CD4-positive, alpha-beta memory T cell (primary cell): Measurements from ENCODE around the gene SST. TPM values are rescaled to one million over a fixed set of nuclear protein-coding genes. Genes with fewer than 3 reads are reported as not detected.

Experiments used
- CTCF ChIA-PET: fragments of 350-600 bp; sonication (Branson Sonifier 250); formaldehyde crosslinking; loops from one replicate; lab custom pipeline; 2021; ENCODE audit warnings: inconsistent platforms; ENCODE audit not compliant: partially characterized antibody; lab: Charles Lee
- POLR2A ChIA-PET: fragments of 350-600 bp; sonication (Branson Sonifier 250); formaldehyde crosslinking; loops from one replicate; lab custom pipeline; 2021; ENCODE audit not compliant: partially characterized antibody; lab: Charles Lee
- DNase-seq, 5 donors: peaks; one replicate each; pipeline versions ENCODE4 v3.0.0 to v3.0.0-alpha.2; 2020 to 2022; ENCODE audit warnings: mixed read lengths in 1 of 5
- H3K27ac ChIP-seq: one replicate; pipeline ENCODE4 v1.7.0; 2013; ENCODE audit warnings: low read depth, low read length
- H3K27me3 ChIP-seq: 2 replicates; pipeline ENCODE4 v1.7.0; 2013; ENCODE audit warnings: mild to moderate bottlenecking, low read length, moderate library complexity; ENCODE audit not compliant: insufficient read depth
- H3K36me3 ChIP-seq: 2 replicates; pipeline ENCODE4 v1.7.0; 2013; ENCODE audit warnings: mild to moderate bottlenecking, low read length, moderate library complexity; ENCODE audit not compliant: insufficient read depth
- H3K4me1 ChIP-seq: 2 replicates; pipeline ENCODE4 v1.7.0; 2013; ENCODE audit warnings: mild to moderate bottlenecking, low read length, moderate library complexity; ENCODE audit not compliant: insufficient read depth
- H3K4me3 ChIP-seq, 2 donors: one replicate each; pipeline ENCODE4 v1.7.0; 2013; ENCODE audit warnings: low read length in 2 of 2, mild to moderate bottlenecking in 1 of 2
- H3K9me3 ChIP-seq, 2 donors: one replicate each; pipeline ENCODE4 v1.7.0; 2013; ENCODE audit warnings: low read length in 2 of 2, control low read depth in 1 of 2; ENCODE audit not compliant: control insufficient read depth in 1 of 2
- H3K27ac Mint-ChIP-seq, 7 donors: one replicate each; pipeline ENCODE4 v1.8.0; 2020 to 2021; ENCODE audit warnings: mixed read lengths in 7 of 7, mild to moderate bottlenecking in 6 of 7, inconsistent platforms in 3 of 7, moderate library complexity in 3 of 7
- H3K27me3 Mint-ChIP-seq, 2 donors: one replicate each; pipeline ENCODE4 v1.8.0; 2020 to 2021; ENCODE audit warnings: mixed read lengths in 2 of 2
- H3K36me3 Mint-ChIP-seq, 2 donors: one replicate each; pipeline ENCODE4 v1.8.0; 2020 to 2021; ENCODE audit warnings: mixed read lengths in 2 of 2, inconsistent platforms in 1 of 2, mild to moderate bottlenecking in 1 of 2
- H3K4me1 Mint-ChIP-seq, 4 donors: one replicate each; pipeline ENCODE4 v1.8.0; 2020 to 2021; ENCODE audit warnings: mixed read lengths in 4 of 4, mild to moderate bottlenecking in 1 of 4
- H3K4me3 Mint-ChIP-seq, 8 donors: one replicate each; pipeline ENCODE4 v1.8.0; 2020 to 2021; ENCODE audit warnings: mixed read lengths in 8 of 8, mild to moderate bottlenecking in 7 of 8, moderate library complexity in 6 of 8, inconsistent platforms in 3 of 8
- H3K9me3 Mint-ChIP-seq, 8 donors: one replicate each; pipeline ENCODE4 v1.8.0; 2020 to 2021; ENCODE audit warnings: mixed read lengths in 8 of 8, mild to moderate bottlenecking in 5 of 8, inconsistent platforms in 3 of 8, moderate library complexity in 1 of 8
- intact Hi-C: fragments of 100-400 bp; cut with micrococcal nuclease; formaldehyde crosslinking; loops from one replicate; pipeline ENCODE4 v1.15.1; 2023
- polyA plus RNA-seq, 2 donors: library from polyadenylated mRNA; unstranded; fragments of 300-500 nt; fragmentation: Illumina TruSeq; gene quantifications; one replicate each; pipeline ENCODE4 v1.2.3, GENCODE V29; 2021
- total RNA-seq, 2 experiments: library from RNA; stranded (reverse); gene quantifications; one replicate each; pipeline ENCODE4 v1.2.3, GENCODE V29; 2021

The SST gene
- not detected for total RNA-seq
- polyA plus RNA-seq = not detected

GRCh38 chr3:187669675-187670504 lies at the start of gene SST:
Gene SST (minus strand): TSS chr3:187670394. CDS start chr3:187670291, 103 bp downstream.
- H3K27ac Mint-ChIP-seq = no peak within 1 kb of the TSS
- no peaks in the 10 kb centered on the region for H3K36me3 ChIP-seq
- peaks cover 0 to 3% (median under 1%) of the 10 kb centered on the region in 4 donors for H3K4me1 Mint-ChIP-seq
- H3K27me3 ChIP-seq = peaks cover 10% of the 10 kb centered on the region
- no peak within 1 kb of the TSS for H3K27ac ChIP-seq
- POLR2A ChIA-PET = no interaction called here
- H3K4me1 ChIP-seq = no peaks in the 10 kb centered on the region
- H3K27me3 Mint-ChIP-seq = peaks cover 43 to 44% of the 10 kb centered on the region in 2 donors
- intact Hi-C loops = no loop called here
- H3K36me3 Mint-ChIP-seq = no peaks in the 10 kb centered on the region
- no peak within 1 kb of the TSS for H3K4me3 Mint-ChIP-seq
- H3K4me3 ChIP-seq = no peak within 1 kb of the TSS
- no peaks in the 10 kb centered on the region for H3K9me3 ChIP-seq
- DNase-seq = no peak
- CTCF ChIA-PET = interaction anchor here (1.2 to 14.6 kb wide), 4 partner anchors 10 to 351 kb away, joined by 4 to 113 read pairs (median 7); no protein-coding TSS in a partner anchor
- H3K9me3 Mint-ChIP-seq = peaks cover 0 to 6% (median 0%) of the 10 kb centered on the region in 8 donors

- ChIA-PET POLR2A (no interaction called here), CTCF (interaction anchor here (0.7 to 9.9 kb wide), 8 partner anchors 15 to 1240 kb away, joined by 3 to 159 read pairs (median 4); no protein-coding TSS in a partner anchor)
- Histone ChIP-seq H3K4me1 (no peaks in the 10 kb centered on the region), H3K27ac (no peak overlapping the region), H3K4me3 (no peak overlapping the region), H3K9me3 (no peaks in the 10 kb centered on the region), H3K36me3 (peaks cover 2% of the 10 kb centered on the region), H3K27me3 (no peaks in the 10 kb centered on the region)
- no peak for DNase-seq
- intact Hi-C loops = no loop called here
- H3K27me3 Mint-ChIP-seq = no peaks in the 10 kb centered on the region
- no peaks in the 10 kb centered on the region for H3K9me3 Mint-ChIP-seq
- H3K27ac Mint-ChIP-seq = no peak overlapping the region
- H3K4me3 Mint-ChIP-seq = no peak overlapping the region
- no peaks in the 10 kb centered on the region for H3K4me1 Mint-ChIP-seq
- peaks cover 28 to 38% of the 10 kb centered on the region in 2 donors for H3K36me3 Mint-ChIP-seq
Observed at GRCh38 chr3:187719628-187720336, 49.6 kb upstream of the SST start.

GRCh38 chr3:187718802-187719201 lies 48.6 kb upstream of the SST start:
- Histone ChIP-seq H3K9me3 (no peaks in the 10 kb centered on the region), H3K36me3 (no peaks in the 10 kb centered on the region), H3K27me3 (no peaks in the 10 kb centered on the region), H3K27ac (no peak overlapping the region), H3K4me3 (no peak overlapping the region), H3K4me1 (peaks cover 6% of the 10 kb centered on the region)
- no peak for DNase-seq
- H3K4me1 Mint-ChIP-seq = peaks cover 8 to 9% (median 9%) of the 10 kb centered on the region in 4 donors
- CTCF ChIA-PET = interaction anchor here (0.5 to 9.9 kb wide), 9 partner anchors 14 to 1241 kb away, joined by 3 to 159 read pairs (median 4); no protein-coding TSS in a partner anchor
- no peak overlapping the region for H3K4me3 Mint-ChIP-seq
- H3K9me3 Mint-ChIP-seq = no peaks in the 10 kb centered on the region
- H3K27me3 Mint-ChIP-seq = no peaks in the 10 kb centered on the region
- no peak overlapping the region for H3K27ac Mint-ChIP-seq
- H3K36me3 Mint-ChIP-seq = peaks cover 19 to 29% of the 10 kb centered on the region in 2 donors
- intact Hi-C loops = no loop called here
- POLR2A ChIA-PET = no interaction called here

GRCh38 chr3:187717572-187717971 lies 47.4 kb upstream of the SST start:
- no peaks in the 10 kb centered on the region for H3K27me3 Mint-ChIP-seq
- CTCF ChIA-PET = interaction anchor here (0.9 to 9.9 kb wide), 6 partner anchors 13 to 400 kb away, joined by 3 to 159 read pairs (median 4); no protein-coding TSS in a partner anchor
- no peak for DNase-seq
- peaks cover 15% of the 10 kb centered on the region for H3K4me1 ChIP-seq
- POLR2A ChIA-PET = no interaction called here
- peaks cover 13 to 18% (median 17%) of the 10 kb centered on the region in 4 donors for H3K4me1 Mint-ChIP-seq
- no peaks in the 10 kb centered on the region for H3K36me3 ChIP-seq
- no peaks in the 10 kb centered on the region for H3K9me3 ChIP-seq
- H3K4me3 ChIP-seq = no peak overlapping the region
- H3K27ac Mint-ChIP-seq = no peak overlapping the region
- peaks cover 0 to 2% (median 0%) of the 10 kb centered on the region in 8 donors for H3K9me3 Mint-ChIP-seq
- H3K4me3 Mint-ChIP-seq = no peak overlapping the region
- H3K27ac ChIP-seq = no peak overlapping the region
- peaks cover 8 to 17% of the 10 kb centered on the region in 2 donors for H3K36me3 Mint-ChIP-seq
- intact Hi-C loops = no loop called here
- no peaks in the 10 kb centered on the region for H3K27me3 ChIP-seq

DNA sequence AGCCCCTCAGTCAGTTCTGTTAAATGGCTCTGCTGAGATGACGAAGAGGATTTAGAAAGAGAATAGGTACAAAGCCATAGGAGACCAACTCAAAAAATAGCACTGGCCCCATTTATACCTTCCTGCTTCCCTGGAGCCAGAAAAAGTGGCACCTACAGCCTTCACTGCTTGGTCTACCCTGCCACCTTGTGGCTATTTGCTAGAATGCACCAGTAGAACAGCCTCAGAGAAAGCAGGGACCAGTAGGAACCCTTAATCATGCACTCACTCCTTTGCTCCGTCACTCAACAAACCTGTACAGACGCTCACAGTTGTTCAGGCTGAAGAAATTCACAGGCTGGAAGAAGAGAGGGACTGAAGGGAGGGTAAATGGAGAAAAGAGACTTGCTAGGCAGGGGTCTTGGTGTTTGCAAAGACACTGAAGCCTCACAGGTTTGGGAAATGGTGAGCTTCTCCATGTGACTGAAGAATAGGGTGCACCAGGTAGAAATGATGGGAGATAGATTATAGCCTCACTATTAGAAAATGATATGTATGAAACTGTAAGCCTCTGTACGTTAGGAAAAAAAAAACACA lies 44.3 kb upstream of the SST start:
- no peaks in the 10 kb centered on the region for H3K36me3 ChIP-seq
- intact Hi-C loops = loop anchor here (1.0 to 2.0 kb wide), 2 partner anchors 36 to 395 kb away; no protein-coding TSS in a partner anchor
- no peaks in the 10 kb centered on the region for H3K27me3 ChIP-seq
- Mint-ChIP-seq H3K36me3 (no peaks in the 10 kb centered on the region), H3K27me3 (no peaks in the 10 kb centered on the region), H3K27ac (peak overlapping the region in 6 of 7 donors; percentile 13 to 61 (median 19)), H3K4me3 (peak overlapping the region in 2 of 8 donors; percentile 63 to 65), H3K9me3 (peaks cover 0 to 2% (median 0%) of the 10 kb centered on the region in 8 donors), H3K4me1 (peaks cover 13 to 18% (median 17%) of the 10 kb centered on the region in 4 donors)
- POLR2A ChIA-PET = no interaction called here
- DNase-seq = peak; percentile 65 to 75 (median 70)
- H3K9me3 ChIP-seq = no peaks in the 10 kb centered on the region
- CTCF ChIA-PET = interaction anchor here (0.7 to 9.9 kb wide), 14 partner anchors 9 to 1240 kb away, joined by 3 to 159 read pairs (median 6); partner anchors contain the start of gene RTP4
- peaks cover 15% of the 10 kb centered on the region for H3K4me1 ChIP-seq
- H3K4me3 ChIP-seq = no peak overlapping the region
- no peak overlapping the region for H3K27ac ChIP-seq

DNA sequence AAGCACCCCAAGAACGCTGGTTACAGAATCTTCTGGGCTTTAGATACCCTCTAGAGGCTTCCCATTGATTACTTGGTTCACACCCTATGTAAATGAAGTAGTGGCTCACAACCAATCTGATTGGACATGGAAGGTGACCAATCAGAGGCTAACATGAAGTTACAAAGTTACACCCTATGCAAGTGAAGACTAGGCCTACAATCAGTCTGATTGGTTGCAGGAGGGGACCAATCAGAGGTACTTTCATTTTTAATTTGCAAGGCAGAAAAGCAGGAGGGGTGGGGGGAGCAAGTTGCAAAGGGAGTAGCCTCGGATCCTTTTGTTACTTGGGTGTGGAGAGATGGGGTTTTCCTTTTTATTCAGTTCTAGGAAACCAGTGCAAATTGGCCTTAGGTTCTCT lies 43.3 kb upstream of the SST start:
- H3K4me3 Mint-ChIP-seq = peak overlapping the region in 6 of 8 donors; percentile 12 to 65 (median 35)

More for the DNA sequence above, 43.3 kb upstream of the SST start:
- Mint-ChIP-seq H3K4me1 (peaks cover 13 to 18% (median 17%) of the 10 kb centered on the region in 4 donors), H3K9me3 (peaks cover 0 to 2% (median 0%) of the 10 kb centered on the region in 8 donors), H3K27ac (peak overlapping the region in 3 of 7 donors; percentile 38 to 75 (median 44)), H3K36me3 (no peaks in the 10 kb centered on the region), H3K27me3 (no peaks in the 10 kb centered on the region)
- no peaks in the 10 kb centered on the region for H3K27me3 ChIP-seq
- H3K27ac ChIP-seq = no peak overlapping the region
- CTCF ChIA-PET = interaction anchor here (0.9 to 9.9 kb wide), 10 partner anchors 9 to 1240 kb away, joined by 3 to 159 read pairs (median 16); partner anchors contain the start of genes RTP2 and RTP4
- peaks cover 15% of the 10 kb centered on the region for H3K4me1 ChIP-seq
- intact Hi-C loops = no loop called here
- no peaks in the 10 kb centered on the region for H3K9me3 ChIP-seq
- no peaks in the 10 kb centered on the region for H3K36me3 ChIP-seq
- peak; percentile 40 to 58 (median 53) for DNase-seq
- no peak overlapping the region for H3K4me3 ChIP-seq
- POLR2A ChIA-PET = no interaction called here
